ENCODE data around the gene TOMM7.

- no peak for TF ChIP-seq CTCF (IDR thresholded peaks at IDR 0.05; ENCODE audit: low read depth, low read length, poor library complexity, severe bottlenecking)
- no peak for TF ChIP-seq EZH2phosphoT487 (IDR thresholded peaks at IDR 0.05; ENCODE audit: borderline replicate concordance, low read length)
Measured at GRCh38 chr7:22858640-22859561, 36.3 kb upstream of the TOMM7 start.

All from DOHH2 (cell line).